NCI-H345 treated with DMSO at 0.1 percent for 48 hours (cell line): ENCODE data around the gene CA10.

Source experiments
- DNase-seq: peaks from one replicate; lab custom pipeline; 2025; ENCODE audit not compliant: unreplicated experiment; lab: John Stamatoyannopoulos, UW

CA10 gene

DNA sequence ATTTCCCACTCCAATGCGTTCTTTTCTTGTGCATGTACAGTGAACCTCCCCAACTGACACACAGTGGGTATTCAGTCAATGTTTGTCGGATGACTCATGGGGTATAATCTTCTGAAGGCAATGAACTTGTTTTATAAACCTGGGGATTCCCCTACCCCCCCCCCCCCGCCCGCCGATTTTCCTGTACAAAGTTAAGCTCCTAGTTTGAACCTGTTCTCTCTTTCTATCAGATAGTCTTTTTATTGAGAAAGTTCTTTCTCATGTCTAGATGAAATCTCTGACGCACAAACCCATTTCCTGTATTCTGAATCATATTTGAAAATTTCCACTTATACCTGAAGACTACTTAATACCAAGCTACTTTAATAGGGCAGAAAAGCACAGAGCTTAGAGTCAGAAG lies 338.3 kb downstream of the CA10 start:
- no peak for DNase-seq

DNA sequence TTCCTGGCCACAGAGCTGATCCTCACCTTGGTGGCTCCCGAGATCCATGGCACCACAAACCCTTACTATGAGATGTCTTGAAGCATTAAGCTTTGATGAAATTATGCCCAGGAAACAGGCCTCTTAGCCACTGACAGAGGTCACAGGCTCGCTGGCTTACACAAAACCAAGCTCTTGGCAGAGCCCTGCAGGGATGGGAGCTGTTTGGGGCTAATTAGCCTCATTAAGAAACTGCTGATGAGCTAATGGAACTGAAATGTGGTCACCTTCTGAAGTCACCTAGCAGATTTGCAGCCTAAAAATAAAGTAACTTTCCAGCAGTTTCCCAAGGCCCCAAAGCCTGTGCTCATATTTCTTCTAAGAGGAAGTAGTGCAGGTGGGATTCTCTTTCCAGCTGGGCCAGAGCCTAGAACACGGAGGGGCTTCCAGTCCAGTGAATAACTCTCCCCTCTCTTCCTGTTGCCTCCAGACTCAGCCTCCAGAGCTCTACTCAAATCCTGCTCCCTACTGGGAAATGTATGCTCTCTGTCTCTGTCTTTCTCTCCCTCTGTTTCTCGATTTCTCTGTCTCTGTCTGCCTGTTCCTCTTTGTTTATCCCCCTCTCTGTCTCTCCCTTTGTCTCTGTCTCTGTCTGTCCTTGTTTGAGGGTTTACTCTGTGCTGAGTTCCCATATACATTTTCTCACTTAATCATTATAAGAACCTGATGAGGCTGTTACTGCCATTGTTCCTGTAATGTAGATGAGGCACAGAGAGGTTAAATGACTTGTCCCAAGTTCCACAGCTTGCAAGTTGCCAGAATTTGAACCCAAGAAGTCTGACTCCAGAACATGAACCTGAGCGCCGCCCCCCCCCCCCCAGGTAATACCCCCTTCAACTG lies 338.9 kb downstream of the CA10 start:
- DNase-seq = no peak

- DNase-seq = no peak
Measured at GRCh38 chr17:51818777-51819176, 339.7 kb downstream of the CA10 start.

DNA sequence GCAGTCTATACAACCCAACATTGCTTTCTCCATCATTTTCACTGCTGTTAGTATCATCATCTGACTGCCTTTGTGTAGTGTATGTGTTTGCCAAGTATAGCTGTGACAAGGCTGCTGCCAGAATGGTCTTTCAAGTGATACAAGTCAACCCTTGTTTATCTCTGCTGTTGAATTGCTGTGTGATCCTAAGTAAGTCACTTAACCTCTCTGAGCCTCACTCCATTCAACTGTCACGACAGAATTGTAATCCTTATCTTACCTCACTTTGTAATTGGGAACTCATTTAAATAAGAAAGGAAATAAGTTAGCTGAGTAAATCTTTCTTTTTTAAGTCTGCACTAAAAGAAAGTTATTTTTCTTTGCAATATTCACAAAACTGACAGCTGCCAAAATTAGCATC lies 340.6 kb downstream of the CA10 start:
- DNase-seq = no peak

- no peak for DNase-seq
Measured at GRCh38 chr17:51817117-51817516, 341.4 kb downstream of the CA10 start.

DNA sequence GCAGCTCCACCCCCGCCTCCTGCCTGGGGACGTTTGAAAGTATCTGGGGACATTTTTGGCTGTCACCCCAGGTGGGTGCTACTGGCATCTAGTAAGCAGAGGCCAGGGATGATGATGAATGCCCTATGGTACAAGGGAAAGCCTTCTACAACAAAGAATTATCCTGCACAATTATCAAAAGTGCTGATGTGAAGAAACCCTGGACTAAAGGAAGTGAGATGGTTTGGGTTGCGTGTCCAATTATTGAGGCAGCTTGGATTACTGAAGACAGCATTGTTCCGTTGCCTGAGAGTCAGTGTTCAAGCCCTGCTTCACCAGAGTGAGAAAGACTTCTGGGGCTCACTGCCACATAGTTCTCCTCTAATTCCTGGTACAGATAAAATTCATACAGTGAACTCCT lies 343.4 kb downstream of the CA10 start:
- DNase-seq = no peak

- DNase-seq = no peak
Measured at GRCh38 chr17:51814521-51814920, 344.0 kb downstream of the CA10 start.

DNA sequence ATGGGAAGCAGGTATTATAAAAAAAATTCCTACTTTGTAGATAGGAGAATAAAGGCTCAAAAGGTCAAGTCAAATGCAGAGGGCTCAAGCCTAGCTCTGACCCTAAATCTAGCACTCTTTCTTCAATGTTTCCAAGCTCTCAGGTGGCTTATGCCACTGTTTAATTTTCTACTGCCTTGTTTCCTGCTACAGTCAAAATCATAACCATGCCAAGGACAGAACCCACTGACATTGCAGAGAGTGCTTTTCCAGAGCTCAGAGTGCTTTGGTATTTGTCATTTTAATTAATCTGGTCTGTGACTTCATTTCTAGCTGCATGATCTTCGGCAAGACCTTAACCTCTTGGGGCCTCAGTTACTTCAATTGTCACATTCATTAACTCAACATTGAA lies 344.7 kb downstream of the CA10 start:
- no peak for DNase-seq

GRCh38 chr17:51813140-51813783 lies 345.3 kb downstream of the CA10 start:
- no peak for DNase-seq

- DNase-seq = no peak
Measured at GRCh38 chr17:51807460-51807859, 351.1 kb downstream of the CA10 start.

GRCh38 chr17:51805765-51806164 lies 352.7 kb downstream of the CA10 start:
- DNase-seq = peak; percentile 80

DNA sequence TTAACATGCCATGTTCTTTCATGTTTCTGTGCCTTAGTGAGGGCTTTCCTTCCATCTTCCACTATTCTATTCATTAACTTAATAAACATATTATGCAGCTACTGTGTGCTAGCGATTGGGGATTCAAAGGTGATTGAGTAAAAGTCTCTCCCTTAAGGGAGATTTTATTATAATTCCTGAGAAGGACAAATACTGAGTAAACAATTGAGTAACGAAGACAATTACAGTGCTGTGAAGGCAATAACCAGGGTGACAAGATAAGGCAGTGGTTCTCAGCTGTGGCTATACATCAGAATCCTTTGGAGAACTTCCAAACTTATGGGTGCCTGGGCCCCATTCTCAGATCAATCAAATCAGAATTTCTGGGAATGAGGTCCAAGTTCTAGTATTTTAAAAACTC lies 353.3 kb downstream of the CA10 start:
- DNase-seq = no peak

DNA sequence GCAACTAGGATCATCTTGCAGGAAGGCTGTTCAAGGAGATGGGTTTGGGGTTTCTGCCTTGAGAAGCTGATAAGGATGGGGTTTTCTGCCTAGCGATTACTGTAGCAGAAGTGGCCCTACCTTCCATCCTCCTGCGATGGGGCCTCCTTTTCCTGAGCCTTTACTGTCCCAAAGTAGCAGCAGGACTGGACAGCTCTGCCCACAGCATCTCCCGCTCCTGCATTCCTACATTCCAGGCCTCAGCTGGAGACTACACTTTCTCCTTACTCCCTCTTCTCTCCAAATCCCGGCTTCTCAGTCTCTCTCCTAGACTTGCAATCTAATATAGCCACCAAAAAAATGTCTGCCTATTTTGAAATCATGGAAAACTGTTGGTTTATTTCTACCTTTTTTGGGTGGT lies 355.4 kb downstream of the CA10 start:
- no peak for DNase-seq

GRCh38 chr17:51802544-51802943 lies 356.0 kb downstream of the CA10 start:
- DNase-seq = no peak

GRCh38 chr17:51801626-51802025 lies 356.9 kb downstream of the CA10 start:
- DNase-seq = no peak

GRCh38 chr17:51799981-51800380 lies 358.5 kb downstream of the CA10 start:
- DNase-seq = no peak

DNA sequence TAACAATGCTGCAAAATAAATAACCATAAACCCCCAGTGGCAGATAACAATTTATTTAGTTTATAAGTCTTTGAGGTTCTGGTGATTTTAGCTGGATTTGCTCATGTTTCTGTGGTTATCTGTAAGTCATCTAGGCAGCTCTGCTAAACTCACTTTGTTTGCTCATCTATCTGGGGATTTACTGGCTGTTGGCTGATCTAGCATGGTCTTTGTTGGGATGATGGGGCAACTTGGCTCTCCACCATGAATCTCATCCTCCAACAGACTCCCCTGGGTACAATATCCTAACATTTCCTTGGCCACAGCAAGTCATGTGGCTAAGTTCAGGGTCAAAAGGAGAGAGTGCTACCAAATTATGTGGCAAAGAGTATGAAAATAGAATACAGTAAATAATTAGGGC lies 359.3 kb downstream of the CA10 start:
- no peak for DNase-seq

- no peak for DNase-seq
Measured at GRCh38 chr17:51797150-51797549, 361.4 kb downstream of the CA10 start.

DNA sequence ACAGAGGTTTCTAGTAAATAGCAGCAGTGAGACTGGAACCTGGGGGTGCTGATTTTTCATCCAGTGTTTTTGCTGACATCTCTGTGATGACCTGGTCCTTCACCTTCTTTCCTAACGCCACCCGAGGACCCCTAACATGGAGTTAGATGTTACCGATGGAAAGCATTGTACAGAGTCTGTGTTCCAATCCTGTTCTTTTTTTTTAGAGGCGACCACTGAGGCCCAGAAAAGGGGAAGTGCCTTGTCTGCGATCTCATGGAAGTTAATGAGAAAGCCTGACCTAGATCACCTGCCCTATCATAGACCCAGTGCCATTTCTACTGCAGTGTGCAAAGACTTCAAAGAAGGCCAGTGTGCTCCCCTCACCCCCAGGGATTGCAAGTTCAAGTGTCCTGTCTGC lies 362.5 kb downstream of the CA10 start:
- no peak for DNase-seq

DNA sequence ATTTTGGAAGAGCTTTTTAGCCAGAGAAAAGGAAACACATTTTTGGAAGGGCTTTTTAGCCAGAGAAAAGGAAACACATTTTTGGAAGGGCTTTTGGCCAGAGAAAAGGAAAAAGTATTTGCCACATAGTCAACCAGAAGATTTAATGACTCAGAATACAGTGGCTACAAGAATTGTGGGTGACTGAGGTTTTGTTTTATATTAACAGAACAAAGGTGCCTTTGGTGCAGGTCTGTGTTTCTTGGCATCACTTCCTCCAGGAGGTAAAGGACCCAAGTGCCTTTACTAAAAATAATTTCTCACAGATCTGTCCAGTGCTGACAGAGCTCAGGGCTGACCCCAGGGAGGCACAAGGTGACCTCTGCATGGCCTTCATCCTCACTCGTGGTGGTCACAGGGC lies 363.1 kb downstream of the CA10 start:
- no peak for DNase-seq

DNA sequence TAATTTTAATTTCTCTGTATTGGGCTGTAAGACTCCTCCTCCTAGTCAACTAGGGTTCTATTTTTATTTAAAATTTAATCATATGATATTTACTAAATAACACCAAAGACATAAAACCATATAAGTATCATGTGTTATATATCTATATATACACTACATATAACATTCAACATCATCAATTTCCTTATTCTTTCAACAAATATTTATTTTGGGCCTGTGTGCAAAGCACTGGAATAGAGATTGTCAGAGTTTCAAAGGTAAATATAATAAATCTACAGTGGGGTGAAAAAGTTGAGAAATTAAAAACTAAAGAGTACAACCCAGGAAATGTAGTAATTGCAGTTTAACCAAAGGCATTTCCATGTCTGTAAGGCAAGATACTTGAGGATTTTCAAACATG lies 364.0 kb downstream of the CA10 start:
- no peak for DNase-seq

DNA sequence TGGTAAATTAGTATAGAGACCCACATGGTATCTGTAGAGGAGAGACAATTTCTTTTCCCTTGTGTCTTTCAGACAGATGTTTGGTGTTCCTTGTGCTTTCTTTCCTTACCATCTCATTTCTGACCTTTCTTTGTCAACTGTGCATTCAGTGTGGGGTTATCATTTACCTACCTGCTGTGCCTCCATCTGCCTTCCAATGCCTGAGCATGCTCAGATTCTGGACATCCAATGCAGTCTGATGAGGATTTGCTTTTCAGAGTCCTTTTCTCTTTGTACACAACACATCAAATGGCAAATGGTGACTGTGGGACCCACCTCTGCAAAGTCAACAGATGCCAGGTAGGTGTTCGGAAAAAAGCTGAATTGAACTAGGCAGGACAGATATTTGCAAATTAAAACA lies 364.8 kb downstream of the CA10 start:
- peak; percentile 88 for DNase-seq

DNA sequence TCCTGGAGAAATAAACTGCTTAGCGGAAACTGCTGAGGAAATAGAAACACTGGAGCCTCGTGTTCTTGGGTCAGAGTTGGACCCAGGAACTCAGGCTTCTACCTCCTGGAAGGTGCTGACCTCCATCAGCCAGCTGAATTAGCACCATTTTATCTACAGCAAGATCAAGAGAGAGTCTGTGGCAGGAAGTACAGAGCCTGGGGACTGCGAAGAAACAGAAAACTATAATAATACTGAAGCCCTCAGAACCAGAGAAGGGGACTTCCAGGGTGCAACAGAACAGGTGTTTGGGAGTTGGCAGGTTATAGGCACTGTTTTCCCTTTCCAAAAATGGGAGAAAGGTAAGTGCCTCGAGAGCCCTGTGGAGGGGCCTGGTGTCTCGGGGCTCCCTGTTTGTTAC lies 379.7 kb downstream of the CA10 start:
- no peak for DNase-seq
